ENCODE data around the gene KLRC3. TPM values are rescaled to one million over a fixed set of nuclear protein-coding genes. Genes with fewer than 3 reads are reported as not detected.

KLRC3 gene
- total and polyA plus RNA-seq, 2 donors (not counting 3 experiments of a cell fraction or from before 2014, with no cell fraction given), result not detected

DNA sequence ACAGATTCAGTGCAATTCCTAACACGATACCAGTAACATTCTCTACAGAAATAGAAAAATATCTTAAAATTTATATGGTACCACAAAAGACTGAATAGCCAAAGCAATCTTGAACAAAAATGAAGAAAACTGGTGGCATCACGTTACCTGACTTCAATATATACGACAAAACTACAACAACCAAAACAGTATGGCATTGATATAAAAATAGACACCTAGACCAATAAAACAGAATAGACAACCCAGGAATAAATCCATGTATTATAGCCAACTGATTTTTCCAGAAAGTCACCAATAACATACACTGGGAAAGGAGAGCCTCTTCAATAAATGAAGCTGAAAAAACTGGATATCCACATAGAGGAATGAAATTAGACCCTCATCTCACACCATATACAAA, 36.2 kb downstream of the KLRC3 start:
- no peak overlapping the region for H3K9ac ChIP-seq (replicated peaks; ENCODE audit: extremely low read depth, insufficient read depth, low read length)
- no peaks in the 10 kb centered on the region for H3K4me1 ChIP-seq (ENCODE audit: control insufficient read depth, extremely low read depth, insufficient read depth, low read length)
- no peak overlapping the region for H3K4me3 ChIP-seq (replicated peaks in 1 of 3; ENCODE audit: insufficient read depth in 1 of 3, low read depth in 1 of 3, low read length in 3 of 3)
- BruUV-seq (replicated peaks), result no TSS peak
- POLR2A ChIA-PET, result no interaction called here
- H2AFZ ChIP-seq (ENCODE audit: low read depth, low read length), result no peak overlapping the region
- TF ChIP-seq, protein P1, sequence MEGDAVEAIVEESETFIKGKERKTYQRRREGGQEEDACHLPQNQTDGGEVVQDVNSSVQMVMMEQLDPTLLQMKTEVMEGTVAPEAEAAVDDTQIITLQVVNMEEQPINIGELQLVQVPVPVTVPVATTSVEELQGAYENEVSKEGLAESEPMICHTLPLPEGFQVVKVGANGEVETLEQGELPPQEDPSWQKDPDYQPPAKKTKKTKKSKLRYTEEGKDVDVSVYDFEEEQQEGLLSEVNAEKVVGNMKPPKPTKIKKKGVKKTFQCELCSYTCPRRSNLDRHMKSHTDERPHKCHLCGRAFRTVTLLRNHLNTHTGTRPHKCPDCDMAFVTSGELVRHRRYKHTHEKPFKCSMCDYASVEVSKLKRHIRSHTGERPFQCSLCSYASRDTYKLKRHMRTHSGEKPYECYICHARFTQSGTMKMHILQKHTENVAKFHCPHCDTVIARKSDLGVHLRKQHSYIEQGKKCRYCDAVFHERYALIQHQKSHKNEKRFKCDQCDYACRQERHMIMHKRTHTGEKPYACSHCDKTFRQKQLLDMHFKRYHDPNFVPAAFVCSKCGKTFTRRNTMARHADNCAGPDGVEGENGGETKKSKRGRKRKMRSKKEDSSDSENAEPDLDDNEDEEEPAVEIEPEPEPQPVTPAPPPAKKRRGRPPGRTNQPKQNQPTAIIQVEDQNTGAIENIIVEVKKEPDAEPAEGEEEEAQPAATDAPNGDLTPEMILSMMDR (IDR thresholded peaks at IDR 0.05; ENCODE audit: extremely low read depth in 1 of 2, insufficient read depth in 1 of 2, low read depth in 1 of 2, low read length in 2 of 2), result no peak
- no peak for TF ChIP-seq POLR2AphosphoS5 (IDR thresholded peaks at IDR 0.05; ENCODE audit: insufficient read depth, low read depth, low read length)
- no peak for TF ChIP-seq POLR2A (IDR thresholded peaks at IDR 0.05; ENCODE audit: low read depth, low read length)
- no peak for TF ChIP-seq MYC (IDR thresholded peaks at IDR 0.05; ENCODE audit: low read depth, low read length)
- TF ChIP-seq JUN (IDR thresholded peaks at IDR 0.05; ENCODE audit: borderline replicate concordance, insufficient read depth, insufficient read length, low read depth), result no peak
- no peak for TF ChIP-seq GATA2 (IDR thresholded peaks at IDR 0.05; ENCODE audit: insufficient read depth, insufficient read length, low read depth, low read length)
- TF ChIP-seq, protein P2, sequence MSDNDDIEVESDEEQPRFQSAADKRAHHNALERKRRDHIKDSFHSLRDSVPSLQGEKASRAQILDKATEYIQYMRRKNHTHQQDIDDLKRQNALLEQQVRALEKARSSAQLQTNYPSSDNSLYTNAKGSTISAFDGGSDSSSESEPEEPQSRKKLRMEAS (IDR thresholded peaks at IDR 0.05; ENCODE audit: insufficient read depth, insufficient read length), result no peak
- TF ChIP-seq EZH2 (IDR thresholded peaks at IDR 0.05; ENCODE audit: borderline replicate concordance, low read depth, low read length, severe bottlenecking), result no peak
- no peak for TF ChIP-seq FOS (IDR thresholded peaks at IDR 0.05; ENCODE audit: borderline replicate concordance, insufficient read depth, low read length)
- H3K27me3 ChIP-seq (ENCODE audit: control insufficient read depth in 2 of 2, insufficient read depth in 2 of 2, low read length in 2 of 2), result no peaks in the 10 kb centered on the region
- H3K79me2 ChIP-seq (ENCODE audit: control insufficient read depth, insufficient read depth, low read length), result no peaks in the 10 kb centered on the region
- peaks cover 0 to 3% of the 10 kb centered on the region in 2 experiments for H3K36me3 ChIP-seq (ENCODE audit: control insufficient read depth in 2 of 2, extremely low read depth in 1 of 2, insufficient read depth in 2 of 2, low read length in 2 of 2)
- dilution Hi-C loops (cut with MboI; ENCODE audit: extremely low pct_ligation_motif_present, low sequenced_read_pairs) (no loop called here), intact Hi-C loops (cut with micrococcal nuclease) (no loop called here)
- DNase-seq (ENCODE audit: low read depth, low spot score), result no peak
- no peaks in the 10 kb centered on the region for H3K9me3 ChIP-seq (replicated peaks; ENCODE audit: control insufficient read depth, insufficient read depth, low read length)
- CTCF ChIA-PET, result no interaction called here
- H3K4me2 ChIP-seq (ENCODE audit: insufficient read depth, low read length), result no peak overlapping the region
- H3K9me1 ChIP-seq (replicated peaks; ENCODE audit: control insufficient read depth, extremely low read depth, insufficient read depth, low read length), result no peaks in the 10 kb centered on the region
- no peaks in the 10 kb centered on the region for H4K20me1 ChIP-seq (replicated peaks; ENCODE audit: control insufficient read depth, extremely low read depth, insufficient read depth, low read length)
- no peak overlapping the region for H3K27ac ChIP-seq (ENCODE audit: insufficient read depth, low read depth, low read length)
- FAIRE-seq, result no peak

Data from endothelial cell of umbilical vein (primary cell).